ENCODE measurements around the gene LAMA2. TPM values are rescaled to one million over a fixed set of nuclear protein-coding genes. Genes with fewer than 3 reads are reported as not detected.

LAMA2 gene
- total RNA-seq, 1 experiment from 2014 or later = 4.2 TPM

DNA sequence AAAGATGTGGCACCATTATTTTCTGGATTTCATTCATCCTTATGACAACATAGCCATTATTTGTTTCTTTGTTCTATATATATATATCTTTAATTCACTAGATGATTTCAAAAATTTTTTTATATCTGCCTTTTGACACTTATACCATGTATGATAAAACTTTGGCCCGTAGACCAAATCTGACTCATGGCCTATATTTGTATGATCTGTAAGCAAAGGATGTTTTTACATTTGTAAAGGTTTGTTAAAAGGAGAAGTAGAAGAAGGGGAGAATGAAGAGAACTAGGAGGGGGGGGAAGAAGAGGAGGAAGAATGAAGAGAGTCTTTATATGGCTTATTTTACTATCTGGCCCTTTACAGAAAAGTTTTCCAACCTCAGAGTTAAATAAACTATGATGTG lies 279.7 kb downstream of the LAMA2 start:
- Histone ChIP-seq H4K20me1 (ENCODE audit: control insufficient read depth, insufficient read depth, insufficient read length) (no peaks in the 10 kb centered on the region), H3K27ac (ENCODE audit: insufficient read length, low read depth, low read length) (no peak overlapping the region), H3K79me1 (ENCODE audit: insufficient read depth, low read depth, low read length, poor library complexity, severe bottlenecking) (no peaks in the 10 kb centered on the region), H3K23me2 (ENCODE audit: insufficient read length, low read depth, low read length, poor library complexity, severe bottlenecking) (no peaks in the 10 kb centered on the region), H3K27me3 (ENCODE audit: insufficient read depth, low read length) (no peaks in the 10 kb centered on the region), H4K8ac (replicated peaks; ENCODE audit: insufficient read length, low read depth, low read length) (no peak overlapping the region), H3K14ac (ENCODE audit: insufficient read depth, low read length) (no peak overlapping the region), H3T11ph (ENCODE audit: low read length) (no peak overlapping the region), H3K9ac (ENCODE audit: extremely low read depth, insufficient read length, low read length) (no peak overlapping the region), H3K23ac (ENCODE audit: insufficient read length, low read depth, low read length) (no peak overlapping the region), H3K79me2 (ENCODE audit: insufficient read depth, low read length) (no peaks in the 10 kb centered on the region), H2BK120ac (ENCODE audit: low read depth, low read length, poor library complexity, severe bottlenecking) (no peak overlapping the region), H2BK20ac (ENCODE audit: low read depth, low read length, poor library complexity, severe bottlenecking) (no peak overlapping the region), H2BK5ac (ENCODE audit: insufficient read length, low read length) (no peak overlapping the region), H3K9me3 (ENCODE audit: control insufficient read depth, low read depth, low read length) (no peaks in the 10 kb centered on the region), H2AFZ (ENCODE audit: low read length) (no peak overlapping the region), H3K56ac (ENCODE audit: insufficient read length, low read depth, low read length) (no peak overlapping the region), H2AK5ac (ENCODE audit: insufficient read length, low read length) (no peak overlapping the region), H3K4me1 (ENCODE audit: insufficient read depth, low read length) (no peaks in the 10 kb centered on the region), H2BK15ac (ENCODE audit: low read depth, low read length) (no peak overlapping the region), H3K4me2 (ENCODE audit: insufficient read depth, insufficient read length, low read length) (no peak overlapping the region), H3K4ac (ENCODE audit: low read depth, low read length) (no peak overlapping the region), H2BK12ac (ENCODE audit: insufficient read length, low read depth, low read length) (no peak overlapping the region), H4K91ac (ENCODE audit: insufficient read length, low read depth, low read length) (no peak overlapping the region), H3K18ac (ENCODE audit: insufficient read length, low read depth, low read length) (no peak overlapping the region), H4K5ac (ENCODE audit: insufficient read length, low read depth, low read length) (no peak overlapping the region)
- DNase-seq = no peak
- Mint-ChIP-seq H3K27me3 (ENCODE audit: low read depth) (no peaks in the 10 kb centered on the region), H3K4me3 (no peak overlapping the region), H3K4me1 (peaks cover 2 to 5% of the 10 kb centered on the region in 2 experiments; a peak in 2 of 4 replicates), H3K36me3 (ENCODE audit: insufficient read depth in 1 of 3, low read depth in 3 of 3) (no peaks in the 10 kb centered on the region), H3K9me3 (no peaks in the 10 kb centered on the region), H3K27ac (no peak overlapping the region)
- no CpG with 5 or more reads among the region's 1 CpG for WGBS (ENCODE audit: extremely low coverage, insufficient read length, low lambda C conversion rate)
- TF ChIP-seq, protein P1, sequence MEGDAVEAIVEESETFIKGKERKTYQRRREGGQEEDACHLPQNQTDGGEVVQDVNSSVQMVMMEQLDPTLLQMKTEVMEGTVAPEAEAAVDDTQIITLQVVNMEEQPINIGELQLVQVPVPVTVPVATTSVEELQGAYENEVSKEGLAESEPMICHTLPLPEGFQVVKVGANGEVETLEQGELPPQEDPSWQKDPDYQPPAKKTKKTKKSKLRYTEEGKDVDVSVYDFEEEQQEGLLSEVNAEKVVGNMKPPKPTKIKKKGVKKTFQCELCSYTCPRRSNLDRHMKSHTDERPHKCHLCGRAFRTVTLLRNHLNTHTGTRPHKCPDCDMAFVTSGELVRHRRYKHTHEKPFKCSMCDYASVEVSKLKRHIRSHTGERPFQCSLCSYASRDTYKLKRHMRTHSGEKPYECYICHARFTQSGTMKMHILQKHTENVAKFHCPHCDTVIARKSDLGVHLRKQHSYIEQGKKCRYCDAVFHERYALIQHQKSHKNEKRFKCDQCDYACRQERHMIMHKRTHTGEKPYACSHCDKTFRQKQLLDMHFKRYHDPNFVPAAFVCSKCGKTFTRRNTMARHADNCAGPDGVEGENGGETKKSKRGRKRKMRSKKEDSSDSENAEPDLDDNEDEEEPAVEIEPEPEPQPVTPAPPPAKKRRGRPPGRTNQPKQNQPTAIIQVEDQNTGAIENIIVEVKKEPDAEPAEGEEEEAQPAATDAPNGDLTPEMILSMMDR (conservative IDR thresholded peaks at IDR 0.05) = no peak
